ENCODE data around the gene TRIM67. TPM values are rescaled to one million over a fixed set of nuclear protein-coding genes. Genes with fewer than 3 reads are reported as not detected.

TRIM67 gene
- total and polyA plus RNA-seq, 9 of the 15 experiments (the other 6 are each of a cell fraction or from before 2014, with no cell fraction given), result 0.04 to 0.60 (median 0.31) TPM

DNA sequence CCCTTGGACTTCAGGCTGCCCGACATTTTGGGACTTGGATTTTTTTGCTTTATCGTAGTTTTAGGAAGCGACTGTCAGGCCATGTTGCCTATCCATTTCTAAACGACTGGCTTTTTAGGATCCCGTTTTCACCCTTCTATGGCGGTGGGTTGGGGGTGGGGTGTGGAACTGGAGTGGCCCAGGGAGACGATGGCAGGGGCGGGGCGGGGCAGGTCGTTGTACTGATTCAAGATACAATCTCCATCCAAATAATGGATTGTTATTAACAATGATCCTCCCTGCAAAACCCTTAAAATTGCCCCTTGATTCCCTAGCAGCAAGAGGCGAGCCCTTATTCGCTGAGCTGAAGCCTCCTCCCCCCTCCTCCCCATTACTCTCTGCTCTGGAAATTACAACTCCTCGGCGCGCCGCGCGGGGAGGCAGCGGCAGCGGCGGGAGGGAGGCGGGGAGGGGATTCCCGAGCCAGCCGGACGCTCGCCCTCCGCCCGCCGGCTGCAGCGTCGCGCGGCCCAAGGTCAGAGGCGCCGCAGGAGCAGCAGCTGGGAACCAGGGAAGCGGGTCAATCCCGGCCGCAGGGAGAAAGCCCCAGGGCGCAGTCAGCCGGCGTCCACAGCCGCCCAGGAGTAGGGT lies at the start of gene TRIM67 (continued):
- TF ChIP-seq, protein P1, sequence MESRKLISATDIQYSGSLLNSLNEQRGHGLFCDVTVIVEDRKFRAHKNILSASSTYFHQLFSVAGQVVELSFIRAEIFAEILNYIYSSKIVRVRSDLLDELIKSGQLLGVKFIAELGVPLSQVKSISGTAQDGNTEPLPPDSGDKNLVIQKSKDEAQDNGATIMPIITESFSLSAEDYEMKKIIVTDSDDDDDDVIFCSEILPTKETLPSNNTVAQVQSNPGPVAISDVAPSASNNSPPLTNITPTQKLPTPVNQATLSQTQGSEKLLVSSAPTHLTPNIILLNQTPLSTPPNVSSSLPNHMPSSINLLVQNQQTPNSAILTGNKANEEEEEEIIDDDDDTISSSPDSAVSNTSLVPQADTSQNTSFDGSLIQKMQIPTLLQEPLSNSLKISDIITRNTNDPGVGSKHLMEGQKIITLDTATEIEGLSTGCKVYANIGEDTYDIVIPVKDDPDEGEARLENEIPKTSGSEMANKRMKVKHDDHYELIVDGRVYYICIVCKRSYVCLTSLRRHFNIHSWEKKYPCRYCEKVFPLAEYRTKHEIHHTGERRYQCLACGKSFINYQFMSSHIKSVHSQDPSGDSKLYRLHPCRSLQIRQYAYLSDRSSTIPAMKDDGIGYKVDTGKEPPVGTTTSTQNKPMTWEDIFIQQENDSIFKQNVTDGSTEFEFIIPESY (CRISPR knock-in tag; IDR thresholded peaks at IDR 0.05), result 0 out of 2 replicates have a peak, but pooled peaks have one; percentile 3
- TF ChIP-seq BRD9 (IDR thresholded peaks at IDR 0.05; ENCODE audit: low read depth, partially characterized antibody), result no peak
- 0 out of 2 replicates have a peak, but pooled peaks have one; percentile 45 for TF ChIP-seq ZNF311 (CRISPR knock-in tag; IDR thresholded peaks at IDR 0.05)
- TF ChIP-seq, protein P2, sequence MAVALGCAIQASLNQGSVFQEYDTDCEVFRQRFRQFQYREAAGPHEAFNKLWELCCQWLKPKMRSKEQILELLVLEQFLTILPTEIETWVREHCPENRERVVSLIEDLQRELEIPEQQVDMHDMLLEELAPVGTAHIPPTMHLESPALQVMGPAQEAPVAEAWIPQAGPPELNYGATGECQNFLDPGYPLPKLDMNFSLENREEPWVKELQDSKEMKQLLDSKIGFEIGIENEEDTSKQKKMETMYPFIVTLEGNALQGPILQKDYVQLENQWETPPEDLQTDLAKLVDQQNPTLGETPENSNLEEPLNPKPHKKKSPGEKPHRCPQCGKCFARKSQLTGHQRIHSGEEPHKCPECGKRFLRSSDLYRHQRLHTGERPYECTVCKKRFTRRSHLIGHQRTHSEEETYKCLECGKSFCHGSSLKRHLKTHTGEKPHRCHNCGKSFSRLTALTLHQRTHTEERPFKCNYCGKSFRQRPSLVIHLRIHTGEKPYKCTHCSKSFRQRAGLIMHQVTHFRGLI (CRISPR knock-in tag; IDR thresholded peaks at IDR 0.05), result no peak
- TF ChIP-seq IFI16 (CRISPR knock-in tag; IDR thresholded peaks at IDR 0.05), result no peak
- TF ChIP-seq, protein P3, sequence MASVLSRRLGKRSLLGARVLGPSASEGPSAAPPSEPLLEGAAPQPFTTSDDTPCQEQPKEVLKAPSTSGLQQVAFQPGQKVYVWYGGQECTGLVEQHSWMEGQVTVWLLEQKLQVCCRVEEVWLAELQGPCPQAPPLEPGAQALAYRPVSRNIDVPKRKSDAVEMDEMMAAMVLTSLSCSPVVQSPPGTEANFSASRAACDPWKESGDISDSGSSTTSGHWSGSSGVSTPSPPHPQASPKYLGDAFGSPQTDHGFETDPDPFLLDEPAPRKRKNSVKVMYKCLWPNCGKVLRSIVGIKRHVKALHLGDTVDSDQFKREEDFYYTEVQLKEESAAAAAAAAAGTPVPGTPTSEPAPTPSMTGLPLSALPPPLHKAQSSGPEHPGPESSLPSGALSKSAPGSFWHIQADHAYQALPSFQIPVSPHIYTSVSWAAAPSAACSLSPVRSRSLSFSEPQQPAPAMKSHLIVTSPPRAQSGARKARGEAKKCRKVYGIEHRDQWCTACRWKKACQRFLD (CRISPR knock-in tag; IDR thresholded peaks at IDR 0.05), result 0 out of 2 replicates have a peak, but pooled peaks have one; percentile 24
- no peak for TF ChIP-seq BRF1 (IDR thresholded peaks at IDR 0.05; ENCODE audit: borderline replicate concordance, extremely low read depth, insufficient read length)
- no peak for TF ChIP-seq CBFB (CRISPR knock-in tag; IDR thresholded peaks at IDR 0.05)
- 0 out of 2 replicates have a peak, but pooled peaks have one; percentile 15 for TF ChIP-seq ZNF583 (CRISPR knock-in tag; IDR thresholded peaks at IDR 0.05)
- TF ChIP-seq, protein P4, sequence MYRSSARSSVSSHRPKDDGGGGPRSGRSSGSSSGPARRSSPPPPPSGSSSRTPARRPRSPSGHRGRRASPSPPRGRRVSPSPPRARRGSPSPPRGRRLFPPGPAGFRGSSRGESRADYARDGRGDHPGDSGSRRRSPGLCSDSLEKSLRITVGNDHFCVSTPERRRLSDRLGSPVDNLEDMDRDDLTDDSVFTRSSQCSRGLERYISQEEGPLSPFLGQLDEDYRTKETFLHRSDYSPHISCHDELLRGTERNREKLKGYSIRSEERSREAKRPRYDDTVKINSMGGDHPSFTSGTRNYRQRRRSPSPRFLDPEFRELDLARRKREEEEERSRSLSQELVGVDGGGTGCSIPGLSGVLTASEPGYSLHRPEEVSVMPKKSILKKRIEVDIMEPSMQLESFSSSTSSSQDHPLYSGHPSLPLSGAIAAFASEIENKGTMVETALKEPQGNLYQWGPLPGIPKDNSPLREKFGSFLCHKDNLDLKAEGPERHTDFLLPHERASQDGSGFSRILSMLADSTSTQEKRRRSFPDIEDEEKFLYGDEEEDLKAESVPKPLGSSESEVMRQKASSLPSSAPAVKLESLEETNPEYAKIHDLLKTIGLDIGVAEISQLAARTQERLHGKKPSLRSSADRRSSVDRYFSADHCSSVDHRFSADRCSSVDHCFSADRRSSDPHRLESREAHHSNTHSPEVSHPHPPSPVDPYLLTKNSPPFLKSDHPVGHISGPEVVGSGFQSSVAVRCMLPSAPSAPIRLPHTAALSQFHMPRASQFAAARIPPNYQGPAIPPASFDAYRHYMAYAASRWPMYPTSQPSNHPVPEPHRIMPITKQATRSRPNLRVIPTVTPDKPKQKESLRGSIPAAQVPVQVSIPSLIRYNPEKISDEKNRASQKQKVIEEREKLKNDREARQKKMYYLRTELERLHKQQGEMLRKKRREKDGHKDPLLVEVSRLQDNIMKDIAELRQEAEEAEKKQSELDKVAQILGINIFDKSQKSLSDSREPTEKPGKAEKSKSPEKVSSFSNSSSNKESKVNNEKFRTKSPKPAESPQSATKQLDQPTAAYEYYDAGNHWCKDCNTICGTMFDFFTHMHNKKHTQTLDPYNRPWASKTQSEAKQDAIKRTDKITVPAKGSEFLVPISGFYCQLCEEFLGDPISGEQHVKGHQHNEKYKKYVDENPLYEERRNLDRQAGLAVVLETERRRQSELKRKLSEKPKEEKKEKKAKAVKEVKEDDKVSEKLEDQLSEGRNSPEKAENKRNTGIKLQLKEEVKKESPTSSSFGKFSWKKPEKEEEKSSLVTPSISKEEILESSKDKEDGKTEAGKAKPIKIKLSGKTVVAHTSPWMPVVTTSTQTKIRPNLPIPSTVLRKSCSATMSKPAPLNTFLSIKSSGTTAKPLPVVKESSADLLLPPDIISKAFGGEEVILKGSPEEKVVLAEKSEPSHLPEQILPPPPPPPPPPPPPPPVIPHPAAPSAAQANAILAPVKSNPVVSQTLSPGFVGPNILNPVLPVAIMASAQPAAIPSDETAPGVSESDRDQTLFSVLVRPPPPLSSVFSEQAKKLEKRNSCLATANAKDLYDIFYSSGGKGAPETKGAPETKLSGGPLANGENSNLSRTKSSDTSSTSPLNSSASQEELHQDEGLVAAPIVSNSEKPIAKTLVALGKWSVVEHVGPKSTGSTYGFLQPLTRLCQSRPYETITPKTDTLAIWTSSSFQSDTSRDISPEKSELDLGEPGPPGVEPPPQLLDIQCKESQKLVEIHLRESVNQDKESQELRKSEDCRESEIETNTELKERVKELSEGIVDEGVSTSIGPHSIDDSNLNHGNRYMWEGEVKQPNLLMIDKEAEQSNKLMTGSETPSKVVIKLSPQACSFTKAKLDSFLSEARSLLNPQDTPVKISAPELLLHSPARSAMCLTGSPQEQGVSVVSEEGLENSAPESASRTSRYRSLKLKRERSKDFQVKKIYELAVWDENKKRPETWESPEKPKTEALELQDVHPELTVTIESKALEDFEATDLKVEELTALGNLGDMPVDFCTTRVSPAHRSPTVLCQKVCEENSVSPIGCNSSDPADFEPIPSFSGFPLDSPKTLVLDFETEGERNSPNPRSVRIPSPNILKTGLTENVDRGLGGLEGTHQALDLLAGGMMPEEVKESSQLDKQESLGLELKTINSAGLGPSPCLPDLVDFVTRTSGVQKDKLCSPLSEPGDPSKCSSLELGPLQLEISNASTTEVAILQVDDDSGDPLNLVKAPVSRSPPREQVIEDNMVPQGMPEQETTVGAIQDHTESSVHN (IDR thresholded peaks at IDR 0.05; ENCODE audit: borderline replicate concordance in 1 of 2, low read depth in 1 of 2), result no peak
- TF ChIP-seq MEIS2 (IDR thresholded peaks at IDR 0.05; ENCODE audit: partially characterized antibody), result no peak
- no peak for TF ChIP-seq KDM5B (IDR thresholded peaks at IDR 0.05; ENCODE audit: insufficient replicate concordance, low read depth, low read length)
- no peak for TF ChIP-seq PHB (CRISPR knock-in tag; IDR thresholded peaks at IDR 0.05)
- peak; percentile 55; the same call in 1 of the 2 replicates for TF ChIP-seq ZNF589 (CRISPR knock-in tag; IDR thresholded peaks at IDR 0.05; ENCODE audit: low read depth)

Data from K562 (cell line).